GM18502 (cell line): ENCODE data around the gene XDH.

ENCODE experiments used
- ATAC-seq: cut with Tn5 transposase; IDR thresholded peaks from one replicate; pipeline ENCODE4 v1.9.1; 2021; ENCODE audit warnings: mild to moderate bottlenecking; ENCODE audit not compliant: unreplicated experiment, poor library complexity

XDH gene

DNA sequence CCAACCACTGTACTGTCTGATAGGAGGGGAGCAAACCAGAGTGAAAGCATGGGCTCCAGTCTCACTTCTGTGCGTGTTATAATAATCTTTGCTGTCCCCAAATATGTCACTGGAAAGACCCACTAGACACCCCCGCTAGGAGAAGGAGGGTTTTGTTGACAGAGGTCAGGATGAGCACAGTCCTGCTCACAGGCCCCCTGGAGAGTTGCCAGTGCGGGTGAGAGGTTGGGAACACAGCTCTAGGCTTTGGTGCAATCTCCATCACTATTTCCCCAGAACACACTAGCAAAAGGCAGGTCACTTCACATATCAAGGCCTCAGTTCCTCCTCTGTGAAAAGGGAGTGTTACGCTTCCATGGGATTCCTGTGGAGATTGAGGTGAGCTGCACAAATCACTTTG, 9.7 kb downstream of the XDH start:
- no peak for ATAC-seq

DNA sequence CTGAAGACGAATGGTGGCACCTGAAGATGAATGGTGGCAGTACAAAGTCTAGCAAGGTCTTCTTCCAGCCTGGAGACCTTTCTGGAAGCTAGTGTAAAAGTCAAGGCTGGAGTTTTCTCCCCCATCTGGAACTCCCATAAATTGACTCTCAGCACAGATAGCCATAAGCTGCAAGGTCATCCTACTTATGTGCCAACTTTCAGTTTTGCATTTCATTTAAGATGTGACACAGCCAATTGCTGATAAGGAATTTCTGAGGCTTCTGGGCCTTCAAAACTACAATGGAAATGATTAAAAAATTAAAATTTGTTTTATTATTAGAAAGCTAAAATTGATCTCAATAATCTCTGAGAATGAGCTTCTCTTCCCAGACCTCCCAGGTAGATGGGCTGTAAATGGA, 10.2 kb downstream of the XDH start:
- ATAC-seq: no peak

DNA sequence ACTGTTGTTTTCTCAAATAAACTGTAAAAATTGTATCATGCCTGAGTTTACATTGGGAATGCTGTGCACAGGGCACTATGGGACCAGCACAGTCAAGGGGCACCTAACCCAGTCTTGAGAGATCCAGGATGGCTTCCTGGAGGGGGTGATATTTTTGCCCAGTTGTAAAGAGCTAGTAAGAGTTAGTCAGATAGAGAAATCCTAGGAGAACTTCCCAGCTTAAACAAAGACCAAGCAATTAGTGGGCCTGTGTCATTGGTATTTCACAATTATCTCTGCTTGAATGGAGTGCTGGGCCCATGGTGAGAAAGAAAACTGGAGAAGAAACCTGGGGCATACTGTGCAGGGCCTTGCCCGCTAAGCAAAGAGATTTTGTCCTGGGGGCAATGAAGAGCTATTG, 12.2 kb downstream of the XDH start:
- no peak for ATAC-seq

DNA sequence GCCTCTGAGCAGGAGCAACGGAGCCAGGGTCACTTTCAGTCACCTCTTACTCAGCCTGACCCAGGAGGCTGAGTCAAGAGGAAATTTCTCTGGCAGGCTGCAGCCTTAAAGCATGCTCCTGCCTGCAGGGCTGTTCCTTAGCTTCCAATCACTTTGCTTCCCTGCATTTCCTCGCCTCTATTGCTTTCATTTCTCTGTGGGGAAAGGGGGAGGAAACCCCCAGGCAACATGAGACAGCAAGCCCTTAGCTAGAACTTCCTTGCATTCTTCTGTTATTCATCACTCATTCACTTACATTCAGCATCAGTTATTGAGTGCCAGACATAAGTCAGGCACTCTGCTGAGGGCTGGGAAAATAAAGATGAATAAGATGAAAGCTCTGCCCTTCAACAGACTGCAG, 13.0 kb downstream of the XDH start:
- ATAC-seq: no peak

DNA sequence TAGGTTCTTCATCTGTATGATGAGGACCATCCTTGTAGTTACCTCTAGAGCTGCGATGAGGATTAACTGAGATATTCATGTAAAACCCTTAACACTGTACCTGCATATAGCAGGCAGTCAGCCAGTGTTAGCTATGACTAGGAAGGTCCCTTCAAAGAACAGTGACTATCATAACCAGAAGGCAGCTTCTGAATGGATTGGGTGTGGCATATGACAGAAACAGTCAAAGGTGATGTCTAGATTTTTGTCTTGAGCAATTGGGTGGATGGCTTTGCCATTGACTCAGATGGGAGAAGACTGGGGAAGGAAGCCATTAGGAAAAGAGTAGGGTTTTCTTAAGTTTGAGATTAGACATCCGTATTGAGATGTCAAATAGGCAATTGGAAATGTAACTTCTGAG, 15.7 kb downstream of the XDH start:
- ATAC-seq: no peak

DNA sequence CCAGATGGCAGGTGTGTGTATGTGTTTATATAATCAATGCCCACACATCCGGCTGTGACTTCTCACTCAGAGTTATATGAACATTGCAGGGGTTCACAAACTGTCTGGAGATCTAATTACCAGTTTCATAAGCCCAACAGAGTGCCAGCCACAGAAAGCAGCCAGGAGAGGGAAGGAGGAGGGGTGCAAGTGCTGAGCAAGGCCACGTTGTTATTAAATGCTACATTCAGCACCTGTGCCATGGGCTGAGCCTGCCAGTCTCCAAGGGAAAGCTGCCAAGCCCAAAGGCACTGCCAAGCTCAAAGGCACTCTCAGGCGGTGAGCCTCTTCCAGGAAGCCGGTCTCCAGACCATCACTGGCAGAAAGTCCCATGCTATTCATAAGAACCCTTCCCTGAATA, 17.4 kb downstream of the XDH start:
- no peak for ATAC-seq

DNA sequence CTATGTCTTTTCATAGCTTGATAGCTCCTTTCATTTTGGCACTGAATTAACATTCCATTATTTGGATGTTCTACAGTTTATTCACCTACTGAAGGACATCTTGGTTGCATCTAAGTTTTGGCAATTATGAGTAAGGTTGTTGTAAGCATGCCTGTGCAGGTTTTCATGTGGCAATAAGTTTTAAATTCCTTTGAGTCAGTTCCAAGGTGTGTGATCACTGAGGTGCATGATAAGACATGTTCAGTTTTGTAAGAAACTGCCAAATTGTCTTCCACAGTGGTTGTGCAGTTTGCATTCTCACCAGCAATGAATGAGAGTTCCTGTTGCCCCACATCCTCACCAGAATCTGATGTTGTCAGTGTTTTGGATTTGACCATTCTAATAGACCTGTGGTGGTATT, 24.2 kb downstream of the XDH start:
- ATAC-seq: no peak

DNA sequence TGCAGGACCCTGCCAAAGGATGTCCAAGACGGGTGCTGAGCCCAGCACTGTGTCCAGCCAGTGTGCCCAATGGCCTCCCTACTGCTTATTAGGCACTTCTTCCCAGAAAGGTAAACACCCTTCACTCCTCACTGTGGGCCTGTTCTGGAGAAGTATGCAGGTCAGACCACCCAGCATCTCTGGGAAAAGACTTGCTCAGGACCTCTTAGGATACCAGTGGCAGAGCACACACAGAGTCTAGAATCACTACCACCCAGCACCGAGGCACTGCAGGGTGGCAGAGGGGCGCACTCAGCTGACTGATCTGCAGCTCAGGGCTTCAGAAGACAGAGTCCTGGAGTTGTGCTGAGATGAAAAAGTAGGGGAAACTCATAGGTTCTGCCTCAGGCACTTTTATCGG, 25.8 kb downstream of the XDH start:
- no peak for ATAC-seq

DNA sequence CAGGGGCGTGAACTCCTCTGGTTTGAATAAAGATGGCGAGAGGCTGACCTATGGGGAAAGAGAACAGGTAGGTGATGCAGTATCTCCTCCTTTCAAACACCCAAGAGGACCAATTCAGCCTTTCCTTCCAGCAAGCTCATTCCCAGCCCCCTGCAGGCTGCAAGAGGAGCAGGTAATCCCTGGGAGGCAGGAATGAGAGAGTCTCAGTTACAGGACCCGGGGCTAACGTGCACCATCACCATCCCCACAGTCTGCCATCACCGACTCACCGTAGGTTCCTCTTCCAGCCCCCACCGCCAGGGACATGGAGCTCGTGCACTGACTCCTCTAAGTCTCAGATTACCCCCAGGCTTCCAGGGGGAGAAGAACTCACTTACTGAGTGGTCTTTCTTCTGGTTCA, 26.7 kb downstream of the XDH start:
- no peak for ATAC-seq

DNA sequence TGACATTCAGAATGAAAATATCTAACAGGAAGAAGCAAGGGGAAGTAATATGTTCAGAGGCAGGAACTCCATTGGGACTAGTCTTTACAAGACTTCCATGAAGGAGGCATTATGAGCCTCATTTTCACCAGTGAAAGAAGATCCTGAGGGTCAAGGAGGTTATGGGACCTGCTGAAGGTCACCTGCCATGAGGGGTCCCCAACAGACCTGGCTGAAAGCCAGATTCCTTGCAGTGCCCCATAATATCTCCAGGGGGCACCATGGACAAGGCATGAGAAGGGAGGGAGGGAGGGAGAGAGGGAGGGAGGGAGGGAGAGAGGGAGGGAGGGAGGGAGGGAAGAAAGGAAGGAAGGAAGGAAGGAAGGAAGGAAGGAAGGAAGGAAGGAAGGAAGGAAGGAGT, 27.9 kb downstream of the XDH start:
- ATAC-seq: no peak

DNA sequence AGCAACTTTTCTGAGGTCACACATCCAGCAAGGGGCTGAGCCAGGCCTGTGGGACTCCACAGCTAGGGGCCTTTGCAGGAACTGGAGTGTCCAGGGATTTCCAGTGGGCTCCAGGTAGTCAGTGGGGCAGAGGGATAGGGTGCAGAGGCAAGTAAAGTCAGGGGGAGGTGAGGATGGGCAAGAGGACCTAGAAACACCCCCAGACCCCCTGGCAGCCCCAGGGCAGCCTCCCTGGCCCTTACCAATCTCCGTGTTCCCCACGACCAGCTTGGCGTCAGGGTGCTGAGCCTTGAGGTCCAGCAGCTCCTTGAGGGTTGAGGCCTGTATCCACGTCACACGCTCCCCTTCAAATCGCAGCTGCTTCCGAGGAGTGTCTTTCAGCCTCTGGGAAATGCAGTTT, 28.4 kb downstream of the XDH start:
- no peak for ATAC-seq

DNA sequence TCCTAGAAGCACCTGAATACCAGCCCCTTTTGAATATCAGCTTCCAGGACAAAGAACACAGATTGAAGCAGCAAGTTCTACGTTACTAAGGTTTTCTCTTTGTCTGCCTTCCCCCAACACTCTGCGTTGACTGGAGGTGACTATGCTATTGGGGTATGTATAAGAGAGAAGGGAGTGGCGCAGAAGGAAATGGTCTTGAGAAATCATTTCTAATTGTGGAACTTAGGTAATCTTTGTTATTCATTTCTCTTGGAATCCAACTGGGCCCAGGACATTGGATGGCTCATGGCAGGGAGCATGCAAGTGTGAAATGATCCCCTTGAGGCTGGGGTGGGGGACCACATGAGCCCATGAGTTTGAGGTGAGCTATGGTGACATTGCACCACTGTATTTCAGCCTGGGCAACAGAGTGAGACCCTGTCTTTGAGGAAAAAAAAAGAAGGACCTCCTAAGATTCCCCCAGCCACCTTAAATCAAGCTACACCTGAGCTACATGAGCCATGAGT, 29.7 kb downstream of the XDH start:
- no peak for ATAC-seq

DNA sequence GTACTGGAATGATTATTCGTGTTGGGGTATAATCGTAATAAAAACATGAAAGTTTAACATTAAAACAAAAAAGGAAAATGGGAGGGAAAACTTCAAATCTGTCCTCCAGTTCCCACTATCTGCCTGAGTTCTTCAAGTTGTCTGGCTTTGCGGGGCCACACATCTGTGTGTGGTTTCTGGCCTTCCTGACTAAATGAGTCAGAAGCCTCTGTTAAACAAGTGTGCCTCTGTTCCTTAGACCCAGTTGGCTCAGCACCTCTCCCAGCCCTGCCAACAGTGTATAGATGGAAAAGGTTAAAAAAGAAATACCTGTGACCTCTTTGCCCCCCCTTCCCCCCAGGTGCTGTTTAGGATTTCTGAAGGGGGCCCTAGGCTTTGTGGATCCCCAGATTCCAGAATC, 30.2 kb downstream of the XDH start:
- no peak for ATAC-seq

DNA sequence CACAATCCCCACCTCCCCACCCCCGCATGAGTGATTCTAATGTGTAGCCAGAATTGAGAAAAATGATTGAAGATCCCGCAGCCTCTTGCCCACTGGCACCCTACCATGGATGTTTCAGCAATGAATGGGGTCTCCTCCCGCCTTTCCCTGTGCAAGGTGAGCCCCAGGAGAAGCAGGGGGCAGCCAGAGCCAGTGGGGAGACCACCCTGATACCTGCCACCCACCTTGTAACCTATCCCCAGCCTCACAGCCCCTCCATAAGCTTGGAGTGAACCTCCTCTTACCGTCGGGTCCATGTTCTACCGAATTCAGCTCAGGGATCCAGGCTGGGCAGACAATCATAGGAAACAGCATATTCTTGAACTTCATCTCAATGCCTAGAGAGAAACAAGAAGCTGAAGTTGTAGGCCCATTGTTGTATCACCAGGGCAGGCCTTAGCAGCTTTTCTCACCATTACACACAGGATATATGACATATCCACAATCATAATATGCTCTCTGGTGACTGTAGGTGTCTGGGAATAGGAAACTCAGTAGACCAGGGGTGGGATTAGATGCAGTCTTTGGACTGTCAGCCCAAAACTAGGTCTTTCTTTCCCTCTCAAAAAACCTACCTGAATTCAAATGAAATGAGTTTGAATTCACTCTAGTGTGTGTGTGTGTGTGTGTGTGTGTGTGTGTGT, 30.9 kb downstream of the XDH start:
- ATAC-seq: no peak

DNA sequence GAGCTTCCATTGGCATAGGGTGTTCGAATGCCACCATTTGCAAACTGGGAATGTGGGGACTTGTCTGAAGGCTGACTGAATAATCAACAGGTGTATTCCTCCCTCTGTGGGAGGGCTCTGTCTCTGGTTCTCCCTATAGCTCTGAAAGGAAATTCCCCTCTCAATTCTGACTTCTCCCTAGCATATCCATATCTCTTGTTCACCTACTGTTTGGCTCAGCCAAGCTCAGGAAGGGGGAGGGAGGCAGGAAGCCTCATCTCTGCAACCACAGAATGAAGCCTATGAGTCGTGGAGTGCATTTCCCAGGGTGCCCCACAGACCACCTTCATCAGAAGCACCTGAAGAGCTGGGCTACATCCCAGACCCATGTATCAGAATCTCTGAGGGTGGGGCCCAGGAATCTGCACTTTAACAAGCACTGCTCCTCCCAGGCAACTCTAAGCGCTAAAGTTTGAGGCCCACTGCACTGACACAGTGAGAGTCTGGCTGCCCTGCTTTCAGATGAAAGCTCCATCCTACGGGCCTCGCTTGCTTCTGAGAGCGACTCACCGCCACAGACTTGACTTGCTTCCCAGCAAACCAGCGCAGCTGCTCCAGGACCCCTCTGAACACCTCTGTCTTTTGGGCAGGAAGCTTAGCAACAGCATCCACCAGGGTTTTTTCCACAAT, 32.0 kb downstream of the XDH start:
- no peak for ATAC-seq

DNA sequence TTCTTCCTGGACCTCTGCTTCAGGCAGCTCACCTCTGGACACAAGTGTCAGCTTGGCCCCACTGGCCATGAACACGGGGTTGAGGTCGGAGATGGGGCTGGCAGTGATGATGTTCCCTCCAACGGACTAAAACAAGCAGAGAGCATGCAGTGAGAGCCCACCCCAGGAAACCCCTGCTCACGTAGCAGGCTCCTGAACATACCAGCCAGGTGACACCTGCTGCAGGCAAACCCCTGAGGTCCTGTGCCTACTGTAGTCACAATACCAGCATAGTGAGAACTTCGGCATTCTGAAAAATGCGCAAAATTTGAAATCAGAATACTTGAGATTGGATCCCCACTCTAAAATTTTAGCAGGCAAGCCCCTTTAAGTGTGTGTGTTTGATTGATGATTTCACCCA, 32.9 kb downstream of the XDH start:
- ATAC-seq: no peak

DNA sequence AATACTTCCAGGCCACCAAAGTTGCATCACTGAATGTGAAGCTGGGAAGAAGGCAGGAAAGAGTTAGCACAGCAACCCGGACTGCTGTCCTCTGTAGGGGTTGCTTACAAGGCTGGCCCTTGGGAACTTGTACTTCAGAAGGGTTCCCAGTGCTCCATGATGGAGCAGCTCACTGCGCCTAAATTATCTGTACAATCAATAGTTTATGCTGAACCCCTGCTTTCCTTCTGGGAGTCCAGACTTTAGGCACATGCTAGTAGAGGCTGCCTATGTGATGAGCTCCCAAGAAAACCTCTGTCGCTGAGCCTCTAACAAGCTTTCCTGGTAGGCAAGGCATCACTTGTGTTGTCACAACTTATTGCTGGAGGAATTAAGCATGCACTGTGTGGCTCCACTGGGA, 34.3 kb downstream of the XDH start:
- ATAC-seq: no peak

DNA sequence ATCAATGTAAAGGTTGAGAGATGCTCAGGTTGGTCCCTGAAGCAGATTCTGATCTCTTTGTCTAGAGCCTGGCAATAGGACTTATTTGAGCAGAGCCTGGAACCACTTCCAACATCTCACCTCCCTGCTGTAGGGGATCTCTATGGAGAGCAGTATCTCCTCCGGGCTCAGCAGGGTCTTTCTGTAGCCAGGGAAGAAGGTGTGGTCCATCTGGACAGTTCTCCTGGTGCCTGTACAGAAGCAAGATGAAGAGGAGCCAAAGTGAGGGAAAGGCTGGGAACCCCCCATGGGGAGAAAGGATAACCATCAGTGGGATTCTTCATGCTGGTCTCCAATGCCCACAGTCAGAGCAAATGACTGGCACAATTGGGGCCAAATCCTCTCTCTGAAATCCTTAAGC, 34.8 kb downstream of the XDH start:
- ATAC-seq: no peak

DNA sequence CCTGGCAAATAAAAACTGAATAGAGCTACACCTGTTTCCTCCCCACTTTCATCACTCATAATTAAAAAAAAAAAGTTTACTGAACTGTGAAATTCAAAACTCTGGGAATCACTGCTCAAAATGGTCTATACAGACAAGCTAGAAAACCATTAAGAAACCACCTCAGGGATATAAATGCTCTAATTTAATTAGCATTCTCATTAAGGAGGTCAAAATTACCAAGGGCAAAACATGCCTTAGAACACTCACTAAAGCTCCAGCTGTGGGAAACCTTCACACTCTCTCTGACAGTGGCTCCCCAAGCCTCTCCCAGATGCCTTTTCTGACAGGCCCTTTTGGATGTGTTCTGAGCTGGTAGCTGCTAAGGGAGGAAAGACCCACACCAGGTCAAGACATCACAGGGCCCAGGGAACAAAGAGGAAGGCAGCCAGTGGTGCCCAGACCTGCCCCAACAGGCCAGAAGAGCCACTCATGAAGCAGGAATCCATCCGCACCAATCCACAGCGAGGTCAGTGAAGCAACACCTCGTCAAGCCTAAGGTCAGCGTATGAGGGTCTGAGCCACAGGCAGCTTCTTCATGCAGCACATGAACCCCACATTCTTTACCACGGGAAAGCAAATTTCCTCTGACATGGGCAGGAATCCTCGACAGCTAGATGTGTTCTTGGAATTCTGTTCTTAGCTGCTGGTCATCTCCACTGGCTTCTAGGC, 35.6 kb downstream of the XDH start:
- ATAC-seq: no peak

DNA sequence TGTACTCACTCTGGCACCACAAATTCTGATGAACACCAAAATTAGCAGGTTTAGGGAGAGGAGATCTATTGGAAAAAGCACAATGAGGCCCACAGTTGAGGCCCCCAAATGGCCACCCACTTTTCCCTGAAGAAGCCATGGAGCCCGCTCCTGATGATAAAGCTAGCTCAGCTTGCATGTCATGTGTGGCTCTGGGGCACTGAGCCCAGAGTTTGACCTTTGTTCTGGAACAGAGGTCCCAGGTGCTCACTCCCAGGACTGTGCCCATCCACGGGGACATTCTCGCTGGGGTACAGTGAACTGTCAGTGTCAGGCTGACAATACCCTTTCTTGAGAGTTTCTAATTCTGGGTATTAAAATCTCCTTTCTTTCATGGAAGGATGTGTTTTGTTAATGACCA, 36.2 kb downstream of the XDH start:
- ATAC-seq: no peak

DNA sequence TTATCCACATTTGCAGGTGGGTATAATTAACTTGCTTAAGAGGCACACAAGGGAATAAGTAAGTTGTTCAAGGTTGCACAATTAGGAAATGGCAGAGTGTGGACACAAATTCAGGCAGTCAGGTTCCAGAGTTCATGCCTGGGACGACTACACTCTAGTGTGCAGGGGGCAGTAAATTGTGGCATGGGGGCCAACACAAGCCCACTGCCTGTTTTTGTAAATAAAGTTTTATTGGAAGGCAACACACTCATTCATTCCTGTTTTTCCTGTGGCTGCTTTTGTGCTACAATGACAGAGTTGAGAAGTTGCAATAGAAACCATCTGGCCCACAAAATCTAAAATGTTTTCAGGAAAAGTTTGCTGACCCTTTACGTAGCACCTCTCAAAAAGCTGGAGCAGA, 41.4 kb downstream of the XDH start:
- no peak for ATAC-seq

DNA sequence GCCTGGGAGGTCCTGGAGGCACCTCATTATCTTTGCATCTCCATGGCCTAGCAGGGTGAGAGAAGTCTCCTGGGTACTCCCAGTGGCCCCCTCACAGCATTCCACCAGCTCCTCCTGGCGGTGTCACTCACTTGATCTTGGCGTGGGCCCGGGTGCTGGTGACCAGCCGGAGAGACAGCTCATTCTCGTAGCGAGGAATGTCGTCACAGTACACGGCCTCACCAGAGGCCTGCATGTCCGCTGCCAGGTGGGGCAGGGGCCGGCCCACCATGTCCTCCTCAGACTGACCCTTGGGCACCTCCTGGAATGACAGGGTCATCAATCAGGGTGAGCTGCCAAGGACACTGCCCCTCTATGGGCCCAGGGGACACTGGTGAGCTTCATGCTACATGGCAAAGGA, 42.4 kb downstream of the XDH start:
- ATAC-seq: no peak
